Right lobe of liver (tissue), 6 donors: ENCODE measurements around the gene HSPA1L. TPM values are rescaled to one million over a fixed set of nuclear protein-coding genes. Genes with fewer than 3 reads are reported as not detected.
"Not testable (repeated sequence)": the region's sequence is repeated elsewhere in the genome, so short reads cannot be mapped to it uniquely, and the experiment has no call there.

Experiments
- ATAC-seq, 4 donors: fragments of 200-7000 bp; cut with Tn5 transposase; one replicate each; pipeline ENCODE4 v1.9.1; 2020; ENCODE audit warnings: mild to moderate bottlenecking in 4 of 4, moderate library complexity in 4 of 4
- DNase-seq, 3 donors: peaks; one replicate each; pipeline ENCODE4 v3.0.0-alpha.2; 2020
- H3K27ac ChIP-seq, 3 donors: fragments of 200-600 bp; one replicate each; pipeline ENCODE4 v1.8.0; 2022
- H3K27me3 ChIP-seq, 2 donors: fragments of 200-600 bp; one replicate each; pipeline ENCODE4 v1.8.0; 2022
- H3K36me3 ChIP-seq, 4 donors: fragments of 200-600 bp; sonication (generic) in 1 of 4; one replicate each; pipeline versions ENCODE4 v1.5.1 to v1.8.0; 2017 to 2022; ENCODE audit warnings: control low read depth in 1 of 4
- H3K4me1 ChIP-seq, 4 donors: fragments of 200-600 bp; sonication (generic) in 1 of 4; one replicate each; pipeline versions ENCODE4 v1.5.1 to v1.8.0; 2017 to 2022; ENCODE audit warnings: control low read depth in 1 of 4
- H3K4me3 ChIP-seq, 3 donors: fragments of 200-600 bp; one replicate each; pipeline ENCODE4 v1.8.0; 2022
- H3K9me3 ChIP-seq, 4 donors: fragments of 200-600 bp; sonication (generic) in 1 of 4; one replicate each; pipeline versions ENCODE4 v1.5.1 to v1.8.0; 2017 to 2022; ENCODE audit warnings: control low read depth in 1 of 4
- CTCF ChIP-seq, 4 donors: fragments of 200-600 bp in 3 of 4; fragments of 450-650 bp in 1 of 4; IDR thresholded peaks; one replicate each; pipeline versions ENCODE4 v1.5.1 to v1.8.0; 2016 to 2022; ENCODE audit warnings: antibody characterized with exemption in 4 of 4, mild to moderate bottlenecking in 2 of 4
- POLR2A ChIP-seq: fragments of 450-650 bp; IDR thresholded peaks from one replicate; pipeline ENCODE4 v1.6.1; 2017; ENCODE audit warnings: antibody characterized with exemption, mild to moderate bottlenecking
- WGBS: methylation state at CpG from one replicate; pipeline ENCODE4 v1.1.6; 2018; ENCODE audit warnings: low coverage, low lambda C conversion rate; ENCODE audit not compliant: insufficient coverage; ENCODE audit errors: missing lambda C conversion rate; 5-methylcytosine and 5-hydroxymethylcytosine counted together
- intact Hi-C, 2 donors: fragments of 100-400 bp; cut with DNase I; formaldehyde crosslinking; loops; one replicate each; pipeline versions ENCODE4 v1.11.2 to v1.14.1; 2022
- total RNA-seq, 6 experiments: library from RNA; depleted of rRNA in 2 of 6; stranded (reverse); fragments of >200 nt in 2 of 6; fragmentation: NEBNext Ultra II Directional in 3 of 6; extraction: Animal tissue kit (Norgen Biotek cat#: 25700) in 3 of 6; gene quantifications; one replicate each; pipeline versions ENCODE4 v1.1.0 to v1.2.4, GENCODE V29; 2016 to 2023
- donor health status: DM: no; HTN: yes; CAD: no.
- donor health status: DM: no; HTN: no; CAD: no.
- donor health status: DM: no; HTN: no; CAD: no.
- donor health status: DM: no; HTN: yes; CAD: no.
- donor health status: DM: no; HTN: yes; CAD: no.

The HSPA1L gene
- total RNA-seq, 6 experiments from 2014 or later, result 0.37 to 1.2 (median 0.56) TPM

GRCh38 chr6:31806470-31807272 is 8.4 kb downstream of the HSPA1L start, which contains the start of gene LSM2:
TSS of gene LSM2 (minus strand) at chr6:31806966. CDS start at chr6:31806757, 209 bp downstream.
- H3K4me3 ChIP-seq, result peak within 1 kb of the TSS; percentile 60 to 62 (median 60)
- H3K4me1 ChIP-seq, result peaks cover 0 to 19% (median 8%) of the 10 kb centered on the region in 4 donors
- no peaks in the 10 kb centered on the region for H3K27me3 ChIP-seq
- no peaks in the 10 kb centered on the region for H3K9me3 ChIP-seq
- under 1% methylated on average over 26 of the region's 51 CpGs for WGBS
- peak; percentile 96 to 98 (median 98) for ATAC-seq
- peak; percentile 98 to 99 (median 99) for DNase-seq
- peak; percentile 85 for TF ChIP-seq POLR2A
- TF ChIP-seq CTCF (IDR thresholded peaks at IDR 0.05), result peak in 3 of 4 donors; percentile 7 to 31 (median 26)
- H3K27ac ChIP-seq, result peak within 1 kb of the TSS; percentile 83 to 93 (median 85)
- H3K36me3 ChIP-seq, result no peaks in the 10 kb centered on the region
- intact Hi-C loops, result no loop called here

- Histone ChIP-seq H3K36me3 (no peaks in the 10 kb centered on the region), H3K4me1 (peaks cover 0 to 19% (median 8%) of the 10 kb centered on the region in 4 donors), H3K4me3 (peak overlapping the region; percentile 60 to 62 (median 60)), H3K9me3 (no peaks in the 10 kb centered on the region), H3K27me3 (no peaks in the 10 kb centered on the region), H3K27ac (peak overlapping the region; percentile 83 to 93 (median 85))
- 14% methylated on average over 7 of the region's 7 CpGs for WGBS
- ATAC-seq (peak in 1 of 4 donors; percentile 0), DNase-seq (no peak)
- TF ChIP-seq CTCF (IDR thresholded peaks at IDR 0.05), result no peak
- no peak for TF ChIP-seq POLR2A
- intact Hi-C loops, result no loop called here
Measured at GRCh38 chr6:31805939-31806469, 9.1 kb downstream of the HSPA1L start.

GRCh38 chr6:31801031-31801927 is 13.8 kb downstream of the HSPA1L start:
- ATAC-seq, H3K27ac ChIP-seq, H3K4me1 ChIP-seq, H3K9me3 ChIP-seq, H3K36me3 ChIP-seq, intact Hi-C loops, DNase-seq, H3K27me3 ChIP-seq, H3K4me3 ChIP-seq: not testable (repeated sequence)
- 85% methylated on average over 7 of the region's 8 CpGs for WGBS

- no peaks in the 10 kb centered on the region for H3K36me3 ChIP-seq
- DNase-seq, result no peak
- no peak overlapping the region for H3K27ac ChIP-seq
- intact Hi-C loops, result no loop called here
- peaks cover 0 to 7% (median under 1%) of the 10 kb centered on the region in 4 donors for H3K4me1 ChIP-seq
- no peaks in the 10 kb centered on the region for H3K9me3 ChIP-seq
- TF ChIP-seq POLR2A (no peak), CTCF (IDR thresholded peaks at IDR 0.05) (no peak)
- no peak overlapping the region for H3K4me3 ChIP-seq
- ATAC-seq, result no peak
- 97% methylated on average over 12 of the region's 12 CpGs for WGBS
- no peaks in the 10 kb centered on the region for H3K27me3 ChIP-seq
Measured at GRCh38 chr6:31799781-31800180, 15.3 kb downstream of the HSPA1L start.
